Cardiac muscle cell (in vitro differentiated cells and primary cell): ENCODE results near the gene COX5A. TPM values are rescaled to one million over a fixed set of nuclear protein-coding genes. Genes with fewer than 3 reads are reported as not detected.
"Not testable (repeated sequence)": the region's sequence is repeated elsewhere in the genome, so short reads cannot be mapped to it uniquely, and the experiment has no call there.

ENCODE experiments used
- DNase-seq, 2 donors: peaks; one replicate each; pipeline versions ENCODE4 v3.0.0 to v3.0.0-alpha.2; 2010 to 2017; ENCODE audit warnings: low read depth in 1 of 2, low spot score in 1 of 2
- H3K27ac ChIP-seq: fragments of 200-600 bp; sonication (generic); 2 replicates; pipeline ENCODE4 v1.5.1; 2016
- H3K27me3 ChIP-seq: fragments of 200-600 bp; sonication (generic); 2 replicates; pipeline ENCODE4 v1.6.0; 2016; ENCODE audit warnings: control low read depth
- H3K36me3 ChIP-seq: fragments of 200-600 bp; sonication (generic); 2 replicates; pipeline ENCODE4 v1.5.1; 2016; ENCODE audit warnings: control low read depth
- H3K4me1 ChIP-seq: fragments of 200-600 bp; sonication (generic); 2 replicates; pipeline ENCODE4 v1.8.1; 2017; ENCODE audit warnings: low read depth, mild to moderate bottlenecking, mixed run types
- H3K4me3 ChIP-seq: fragments of 200-600 bp; sonication (generic); 2 replicates; pipeline ENCODE4 v1.5.1; 2016; ENCODE audit warnings: mild to moderate bottlenecking
- H3K9me3 ChIP-seq: fragments of 200-600 bp; sonication (generic); 2 replicates; pipeline ENCODE4 v1.5.1; 2017; ENCODE audit warnings: low read depth, mild to moderate bottlenecking, control low read depth
- CTCF ChIP-seq: IDR thresholded peaks from 2 replicates; pipeline ENCODE4 v1.5.1; 2012; ENCODE audit warnings: low read depth, mild to moderate bottlenecking, low read length
- polyA plus RNA-seq: library from polyadenylated mRNA; unstranded; fragments of >200 nt; fragmentation: Nextera tagmentation; extraction: Ambion mirVana; gene quantifications from 2 replicates; pipeline ENCODE4 v1.2.1, GENCODE V29; 2016
- total RNA-seq: library from RNA; depleted of rRNA; stranded (reverse); fragments of >200 nt; gene quantifications from 2 replicates; pipeline ENCODE4 v1.2.3, GENCODE V29; 2016

The COX5A gene
- total and polyA plus RNA-seq, 2 experiments from 2014 or later, result 285 to 1,489 TPM

- TF ChIP-seq CTCF, result no peak
- H3K36me3 ChIP-seq, result peaks cover 5% of the 10 kb centered on the region
- no peak overlapping the region for H3K27ac ChIP-seq
- no peak overlapping the region for H3K4me3 ChIP-seq
- DNase-seq, result no peak
- H3K9me3 ChIP-seq, result no peaks in the 10 kb centered on the region
- peaks cover 14% of the 10 kb centered on the region for H3K4me1 ChIP-seq
- H3K27me3 ChIP-seq, result no peaks in the 10 kb centered on the region
Observed at GRCh38 chr15:74888716-74889115, 49.2 kb downstream of the COX5A start.

GRCh38 chr15:74887537-74888193, 50.2 kb downstream of the COX5A start:
- not testable (repeated sequence) for DNase-seq, H3K27ac ChIP-seq, H3K9me3 ChIP-seq

GRCh38 chr15:74885461-74885860, 52.4 kb downstream of the COX5A start:
- no peak for TF ChIP-seq CTCF
- DNase-seq, result no peak
- Histone ChIP-seq H3K36me3 (no peaks in the 10 kb centered on the region), H3K4me3 (no peak overlapping the region), H3K4me1 (peaks cover 9% of the 10 kb centered on the region), H3K27me3 (no peaks in the 10 kb centered on the region), H3K9me3 (no peaks in the 10 kb centered on the region), H3K27ac (no peak overlapping the region)

More at GRCh38 chr15:74887537-74888193, 50.2 kb downstream of the COX5A start:
- not testable (repeated sequence) for H3K27me3 ChIP-seq, H3K4me3 ChIP-seq, H3K36me3 ChIP-seq
- H3K4me1 ChIP-seq, result peaks cover 14% of the 10 kb centered on the region

- Histone ChIP-seq H3K27me3 (no peaks in the 10 kb centered on the region), H3K27ac (no peak overlapping the region), H3K4me1 (peaks cover 9% of the 10 kb centered on the region), H3K9me3 (no peaks in the 10 kb centered on the region), H3K36me3 (no peaks in the 10 kb centered on the region), H3K4me3 (no peak overlapping the region)
- peak in 1 of 2 donors; percentile 16 for DNase-seq
- TF ChIP-seq CTCF, result no peak
Observed at GRCh38 chr15:74884428-74885223, 53.2 kb downstream of the COX5A start.

GRCh38 chr15:74882528-74882927, 55.3 kb downstream of the COX5A start:
- no peaks in the 10 kb centered on the region for H3K9me3 ChIP-seq
- no peak for DNase-seq
- no peaks in the 10 kb centered on the region for H3K4me1 ChIP-seq
- no peaks in the 10 kb centered on the region for H3K36me3 ChIP-seq
- TF ChIP-seq CTCF, result no peak
- no peak overlapping the region for H3K27ac ChIP-seq
- no peaks in the 10 kb centered on the region for H3K27me3 ChIP-seq
- no peak overlapping the region for H3K4me3 ChIP-seq

GRCh38 chr15:74878273-74878672, 59.6 kb downstream of the COX5A start:
- H3K4me3 ChIP-seq, result no peak overlapping the region
- TF ChIP-seq CTCF, result no peak
- H3K27me3 ChIP-seq, result no peaks in the 10 kb centered on the region
- peaks cover 4% of the 10 kb centered on the region for H3K4me1 ChIP-seq
- no peaks in the 10 kb centered on the region for H3K36me3 ChIP-seq
- H3K27ac ChIP-seq, result no peak overlapping the region
- no peak for DNase-seq
- no peaks in the 10 kb centered on the region for H3K9me3 ChIP-seq
